Measurements from ENCODE around the gene AMPH.

Gene AMPH

DNA sequence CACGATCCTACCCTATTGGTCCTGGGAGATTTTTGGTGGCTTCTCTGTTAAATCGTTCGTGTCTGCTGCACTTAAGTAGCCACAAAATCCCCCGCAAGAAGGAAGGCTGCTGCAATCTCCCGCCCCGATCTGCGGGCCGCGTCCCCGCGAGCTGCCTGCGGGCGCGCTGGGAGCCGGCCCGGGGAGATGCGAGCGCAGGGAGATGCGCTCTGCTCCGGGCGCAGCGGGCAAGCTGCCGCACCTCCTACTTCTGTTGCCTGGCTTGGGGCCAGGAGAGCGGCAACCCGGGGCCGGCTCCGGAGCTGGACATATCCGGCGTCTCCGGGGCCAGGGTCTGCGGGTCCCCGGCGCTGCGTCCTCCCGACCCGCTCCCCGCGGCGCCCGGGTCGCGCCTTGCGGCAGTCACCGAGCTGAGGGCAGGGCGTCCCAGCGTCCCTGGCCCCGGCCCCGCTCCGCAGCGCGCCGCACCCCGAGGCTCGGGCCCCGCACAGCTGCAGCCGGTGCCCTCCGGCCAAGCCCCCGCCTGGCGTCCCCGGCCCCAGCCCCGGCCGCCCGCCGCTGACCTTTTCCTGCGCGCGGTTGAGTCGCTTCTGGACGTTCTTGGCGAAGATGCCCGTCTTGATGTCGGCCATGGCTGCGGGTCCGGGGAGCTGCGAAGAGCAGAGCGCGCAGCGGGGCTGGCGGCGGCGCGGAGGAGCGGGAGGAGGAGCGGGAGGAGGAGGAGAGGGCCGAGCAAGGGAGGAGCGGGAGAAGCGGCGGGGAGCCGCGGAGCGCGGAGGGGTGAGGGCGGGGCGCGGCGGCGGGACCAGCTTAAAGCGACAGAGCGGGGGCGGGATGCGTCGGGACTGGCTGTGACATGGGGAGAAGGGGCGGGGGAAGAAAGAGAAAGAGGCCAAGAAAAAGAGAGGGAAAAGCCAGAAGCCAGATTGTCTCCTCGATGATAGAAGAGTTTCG, at the start of gene AMPH:
Gene AMPH (minus strand): TSS at position 654 of the 954 bp plus-strand sequence. CDS start 22 bp downstream, at position 632.
- DNase-seq (ENCODE audit: low spot score), result peak; percentile 80

DNA sequence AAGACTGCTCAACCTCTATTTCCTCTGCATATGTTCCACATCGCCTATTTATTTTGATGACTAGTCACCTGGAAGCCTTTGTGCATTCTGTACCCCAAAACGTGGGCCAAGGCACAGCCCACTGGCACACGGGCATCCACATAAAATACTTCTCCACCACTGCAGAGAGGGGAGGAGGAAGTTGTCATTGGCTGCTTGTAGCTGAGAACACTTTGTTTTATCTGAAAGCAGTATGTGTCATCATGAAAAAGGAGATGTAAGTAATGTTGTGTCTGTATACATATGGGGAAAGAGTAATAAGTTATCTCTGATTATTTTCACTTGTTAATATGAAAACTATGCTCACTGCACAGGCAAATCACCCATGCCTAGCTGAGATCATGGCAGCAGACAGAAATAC, 48.2 kb upstream of the AMPH start:
- no peak for DNase-seq (ENCODE audit: low spot score)

DNA sequence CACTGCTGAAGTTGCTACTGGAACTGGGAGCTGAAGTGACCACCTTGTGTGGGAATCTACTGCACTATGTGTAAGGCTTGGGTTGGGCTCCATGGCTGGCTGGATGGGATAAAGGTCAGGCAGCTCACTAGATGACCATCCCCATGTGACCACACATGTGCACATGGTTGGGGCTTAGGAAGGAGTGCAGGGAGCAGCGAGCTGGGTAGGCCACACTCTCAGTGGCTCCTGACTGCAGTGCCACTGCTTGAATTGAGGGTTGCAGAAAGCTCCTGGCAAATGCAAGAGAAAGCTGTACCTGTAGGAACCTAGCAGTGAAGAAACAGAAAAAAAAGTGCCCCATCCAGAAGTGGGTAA, 47.5 kb upstream of the AMPH start:
- no peak for DNase-seq (ENCODE audit: low spot score)

DNA sequence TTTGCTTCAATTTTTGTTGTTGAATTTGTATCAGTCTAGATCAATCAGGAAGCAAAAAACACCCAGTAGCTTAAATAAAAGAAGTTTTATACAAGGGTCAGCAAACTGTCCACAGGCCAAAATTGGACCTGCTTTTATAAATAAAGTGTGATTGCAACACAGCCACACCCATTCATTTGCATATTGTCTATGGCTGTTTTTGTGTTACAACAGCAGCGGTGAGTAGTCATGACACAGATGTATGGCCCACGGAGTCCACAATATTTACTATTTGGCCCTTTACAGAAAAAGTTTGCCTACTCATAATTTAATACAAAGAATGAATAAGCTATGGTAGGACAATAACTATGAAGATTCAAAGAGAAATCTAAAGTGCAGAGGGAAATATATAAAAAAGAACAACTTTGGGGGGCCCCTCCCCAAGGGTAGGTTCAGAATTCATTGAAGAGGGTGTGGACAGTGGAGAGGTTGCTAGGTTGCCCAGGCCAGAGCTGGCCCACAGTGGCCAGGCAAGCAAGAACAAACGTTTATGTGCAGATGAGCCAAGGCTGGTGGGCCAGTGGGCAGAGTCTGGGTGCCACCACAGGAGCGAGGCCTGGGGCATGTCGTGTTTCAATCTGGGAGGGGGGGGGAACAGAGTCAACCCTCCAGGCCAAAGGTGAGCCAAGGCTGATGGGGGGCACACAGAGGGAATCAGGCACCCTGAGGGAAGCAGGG, 47.0 kb upstream of the AMPH start:
- no peak for DNase-seq (ENCODE audit: low spot score)

DNA sequence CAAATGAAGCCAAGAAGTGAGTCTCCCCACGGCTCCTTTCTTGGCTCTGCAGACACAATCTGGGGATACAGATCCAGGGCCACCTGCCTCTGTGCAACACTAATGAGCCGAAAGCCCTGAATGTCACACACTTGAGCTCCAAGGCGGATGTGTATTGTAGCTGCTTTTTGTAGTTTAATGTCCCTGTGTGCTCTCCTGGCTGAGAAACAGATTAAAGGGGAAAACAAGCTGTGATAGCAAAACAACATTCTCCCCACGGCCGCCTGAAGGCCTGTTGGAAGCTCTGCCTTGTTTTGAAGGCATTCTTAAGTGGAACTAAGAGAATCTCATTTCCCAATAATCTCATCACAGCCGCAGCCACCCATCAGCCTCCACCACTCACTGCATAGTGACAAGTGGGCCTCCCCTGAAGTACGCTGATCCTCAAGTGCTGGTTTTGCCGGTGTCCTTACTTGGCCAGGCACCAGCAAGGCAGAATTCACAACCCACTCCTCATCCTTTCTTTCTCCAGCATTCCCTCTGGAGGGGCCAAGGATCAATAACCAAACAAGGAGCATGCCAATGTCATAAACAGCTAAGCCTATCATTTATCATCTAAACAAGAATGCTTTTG, 44.4 kb upstream of the AMPH start:
- peak; percentile 44 for DNase-seq (ENCODE audit: low spot score)

DNA sequence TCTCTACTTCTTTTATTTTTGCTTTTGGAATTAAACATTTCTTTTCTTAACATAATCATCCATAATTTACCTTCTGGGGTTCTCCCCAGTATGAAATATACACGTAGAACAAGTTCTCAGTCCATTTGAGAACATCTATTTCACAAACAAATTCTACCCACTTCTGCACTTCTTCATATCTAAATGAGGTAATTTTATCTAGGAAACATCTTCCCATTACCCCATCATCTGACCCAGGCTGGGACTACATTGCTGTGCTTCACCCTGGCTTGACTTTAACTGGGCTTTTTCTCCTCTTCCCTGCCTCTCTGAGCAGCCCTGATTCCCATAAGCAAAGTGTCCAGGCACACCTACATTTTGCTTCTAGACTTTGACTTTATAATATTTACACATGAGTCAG, 43.3 kb upstream of the AMPH start:
- no peak for DNase-seq (ENCODE audit: low spot score)

DNA sequence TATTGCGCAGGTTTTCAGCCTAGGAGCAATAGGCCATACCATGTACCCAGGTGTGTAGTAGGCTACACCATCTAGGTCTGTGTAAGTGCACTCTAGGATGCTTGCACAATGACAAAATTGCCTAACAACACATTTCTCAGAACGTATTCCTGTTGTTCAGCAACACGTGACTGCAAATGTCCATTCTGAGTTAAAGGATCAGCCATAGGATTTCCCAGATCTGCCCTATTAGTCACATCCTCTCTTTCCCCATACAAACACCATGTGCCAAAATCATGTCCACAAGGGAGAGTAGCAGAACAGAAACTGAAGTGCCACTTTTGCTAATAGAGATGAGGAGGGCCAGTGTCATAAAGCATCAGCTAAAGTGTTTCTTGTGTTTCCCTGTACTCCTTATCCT, 42.6 kb upstream of the AMPH start:
- DNase-seq (ENCODE audit: low spot score), result no peak

DNA sequence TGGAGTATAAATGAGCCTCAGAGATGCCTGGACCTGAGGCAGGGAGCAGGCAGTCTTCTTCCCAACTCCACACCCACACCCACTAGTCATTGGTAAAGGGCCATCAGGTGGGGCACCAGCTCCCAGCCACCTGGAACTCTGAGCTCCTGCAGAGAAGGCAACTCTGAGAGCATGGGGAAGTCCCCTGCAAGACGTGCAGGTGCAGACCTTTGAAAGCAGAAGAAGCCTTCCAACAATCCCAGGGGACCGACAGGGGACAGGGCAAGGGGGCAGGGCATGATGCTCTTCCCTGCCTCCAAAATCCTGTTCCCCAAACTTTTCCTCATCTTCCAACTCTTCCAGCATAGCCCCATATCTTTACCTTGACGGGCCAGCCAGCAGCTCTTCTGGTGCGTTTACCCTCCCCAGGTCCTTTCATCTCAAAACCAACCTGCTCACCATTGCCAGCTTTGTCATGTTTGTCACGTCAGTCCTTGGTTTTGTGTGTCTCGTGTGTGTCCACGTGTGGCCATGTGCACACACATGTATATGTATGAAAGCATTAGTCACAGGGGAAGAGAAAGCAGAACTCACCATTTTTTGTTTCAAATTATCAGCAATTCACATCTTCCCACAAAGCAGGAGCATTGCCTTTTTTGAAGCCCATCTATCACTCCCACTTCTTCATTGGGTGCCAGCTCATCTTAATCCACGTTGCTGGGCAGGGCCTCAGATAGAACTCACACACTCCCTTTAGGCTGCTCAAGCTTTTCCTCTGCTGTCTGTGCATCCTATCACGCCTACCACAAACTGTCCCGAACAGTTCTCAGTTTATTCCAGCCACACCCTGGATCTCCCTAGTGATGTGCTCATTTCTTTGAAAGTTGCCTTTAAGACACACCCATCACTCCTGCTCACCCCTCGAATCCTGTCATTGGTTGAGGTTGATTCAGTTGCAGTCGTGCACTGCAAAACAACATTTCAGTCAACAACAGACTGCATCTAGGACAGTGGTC, 41.0 kb upstream of the AMPH start:
- DNase-seq (ENCODE audit: low spot score), result no peak

DNA sequence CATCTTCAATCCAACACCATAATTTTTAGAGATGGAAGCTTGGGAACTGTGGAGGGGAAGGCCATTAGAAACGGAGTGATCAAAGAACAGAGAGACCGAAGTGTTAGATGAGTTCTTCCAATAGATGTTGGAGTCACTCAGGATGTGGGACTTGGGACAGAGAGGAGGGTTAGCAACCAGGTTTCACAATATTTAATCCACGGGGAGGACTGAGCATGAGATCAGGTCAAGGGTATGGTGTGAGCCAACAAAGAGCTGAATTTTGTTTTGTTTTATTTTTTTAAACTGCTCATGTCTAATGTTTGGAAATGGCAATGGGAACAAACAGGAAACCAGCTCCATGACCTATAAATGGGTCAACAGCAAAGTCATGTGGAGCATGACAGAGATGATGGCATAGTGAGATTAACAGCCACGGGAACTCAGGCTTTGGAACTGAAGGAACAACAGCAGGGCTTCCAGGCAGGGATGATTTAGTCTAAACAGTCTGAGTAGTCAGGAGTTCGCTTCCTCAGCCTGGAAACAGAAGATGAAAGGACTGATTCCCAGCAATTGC, 38.9 kb upstream of the AMPH start:
- no peak for DNase-seq (ENCODE audit: low spot score)

DNA sequence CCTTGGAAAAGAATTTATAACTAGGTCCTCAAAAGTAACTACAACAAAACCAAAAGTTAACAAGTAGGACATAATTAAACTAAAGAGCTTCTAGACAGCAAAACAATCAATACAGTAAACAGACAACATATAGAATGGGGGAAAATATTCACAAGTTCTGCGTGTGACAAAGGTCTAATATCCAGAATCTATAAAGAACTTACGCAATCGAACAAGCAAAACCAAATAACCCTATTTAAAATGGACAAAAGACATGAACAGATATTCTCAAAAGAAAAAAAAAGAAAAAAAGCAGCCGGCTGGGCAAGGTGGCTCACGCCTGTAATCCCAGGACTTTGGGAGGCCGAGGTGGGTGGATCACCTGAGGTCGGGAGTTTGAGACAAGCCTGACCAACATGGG, 33.8 kb upstream of the AMPH start:
- no peak for DNase-seq (ENCODE audit: low spot score)

DNA sequence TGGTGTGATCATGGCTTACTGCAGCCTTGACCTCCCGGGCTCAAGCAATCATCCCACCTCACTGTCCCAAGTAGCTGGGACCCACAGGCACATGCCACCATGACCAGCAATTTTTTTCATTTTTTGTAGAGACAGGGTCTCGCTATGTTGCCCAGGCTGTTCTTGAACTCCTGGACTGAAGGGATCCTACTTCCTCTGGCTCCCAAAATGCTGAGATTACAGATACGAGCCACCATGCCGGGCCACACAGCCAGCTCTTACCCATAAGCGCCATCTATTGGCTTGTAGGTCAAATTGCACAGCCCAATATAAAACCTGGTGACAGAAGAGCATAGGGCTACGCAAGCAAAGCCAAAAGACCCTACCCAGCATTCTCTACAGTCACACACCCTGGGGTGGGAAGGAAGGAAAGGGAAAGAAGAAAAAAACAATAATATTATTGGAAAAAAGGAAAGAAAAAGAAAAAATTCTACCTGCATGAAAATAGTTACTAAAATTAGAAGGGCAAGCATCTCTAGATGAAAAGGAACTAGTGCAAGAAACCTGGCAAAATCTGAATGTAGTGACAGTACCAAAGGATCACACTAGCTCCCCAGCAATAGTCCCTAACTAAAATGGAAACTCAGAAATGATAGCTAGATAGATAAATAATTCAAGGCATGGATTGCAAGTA, 29.4 kb upstream of the AMPH start:
- peak; percentile 39 for DNase-seq (ENCODE audit: low spot score)

DNA sequence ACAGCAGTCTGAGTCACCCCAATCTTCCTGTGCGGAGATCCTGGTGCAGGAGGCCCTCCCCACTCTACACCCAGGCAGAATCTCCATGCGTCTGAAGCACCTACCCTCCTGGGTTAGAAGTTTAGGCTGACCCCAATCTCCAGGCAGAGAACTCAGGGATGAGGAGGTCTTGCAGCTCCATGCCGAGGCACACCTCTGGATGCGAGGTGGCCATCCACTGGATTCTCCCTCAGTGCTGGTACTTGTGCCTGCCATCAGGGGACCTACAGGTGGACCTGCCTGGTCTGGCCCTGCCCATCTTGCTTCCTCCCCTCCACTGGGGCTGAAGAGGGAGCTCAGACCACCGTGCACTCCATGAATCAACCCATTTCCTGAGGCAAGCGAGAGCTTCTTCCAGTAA, 28.8 kb upstream of the AMPH start:
- DNase-seq (ENCODE audit: low spot score), result no peak

DNA sequence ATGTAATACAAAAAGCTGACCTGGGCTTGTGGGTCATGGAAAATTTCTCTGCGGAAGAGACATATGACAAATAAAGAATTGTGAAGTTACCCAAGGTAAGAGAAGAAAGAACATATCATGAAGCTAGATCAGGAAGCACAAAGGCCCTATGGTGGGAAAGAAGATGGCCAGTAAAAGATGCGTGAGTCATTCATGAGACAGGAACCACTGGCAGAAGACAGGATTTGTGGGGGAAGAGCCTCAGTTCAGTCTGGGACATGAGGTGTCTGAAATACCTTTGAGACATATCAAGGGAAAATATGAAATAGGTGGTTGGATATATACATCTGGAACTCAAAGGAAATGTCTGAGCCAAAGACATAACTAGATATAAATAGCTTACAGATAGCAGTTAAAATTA, 27.7 kb upstream of the AMPH start:
- DNase-seq (ENCODE audit: low spot score), result no peak

DNA sequence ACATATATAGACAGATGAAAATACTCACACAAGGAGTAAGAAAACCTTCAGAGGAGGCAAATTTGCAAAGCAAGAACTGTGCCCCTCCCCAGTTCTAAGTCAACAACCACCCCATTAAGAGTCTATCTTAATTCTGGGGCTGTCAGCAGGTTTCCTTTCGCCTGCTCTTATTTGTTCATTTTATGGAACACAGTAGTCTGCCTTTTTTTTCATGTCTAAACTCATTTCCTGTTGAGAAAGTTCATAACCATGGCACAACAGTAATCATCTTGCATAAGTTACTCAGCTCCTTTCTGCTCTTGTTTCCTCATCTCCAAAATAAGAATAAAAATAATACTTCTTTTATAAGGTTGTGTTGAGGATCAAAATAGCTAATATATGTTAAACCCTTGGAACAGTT, 25.8 kb upstream of the AMPH start:
- no peak for DNase-seq (ENCODE audit: low spot score)

DNA sequence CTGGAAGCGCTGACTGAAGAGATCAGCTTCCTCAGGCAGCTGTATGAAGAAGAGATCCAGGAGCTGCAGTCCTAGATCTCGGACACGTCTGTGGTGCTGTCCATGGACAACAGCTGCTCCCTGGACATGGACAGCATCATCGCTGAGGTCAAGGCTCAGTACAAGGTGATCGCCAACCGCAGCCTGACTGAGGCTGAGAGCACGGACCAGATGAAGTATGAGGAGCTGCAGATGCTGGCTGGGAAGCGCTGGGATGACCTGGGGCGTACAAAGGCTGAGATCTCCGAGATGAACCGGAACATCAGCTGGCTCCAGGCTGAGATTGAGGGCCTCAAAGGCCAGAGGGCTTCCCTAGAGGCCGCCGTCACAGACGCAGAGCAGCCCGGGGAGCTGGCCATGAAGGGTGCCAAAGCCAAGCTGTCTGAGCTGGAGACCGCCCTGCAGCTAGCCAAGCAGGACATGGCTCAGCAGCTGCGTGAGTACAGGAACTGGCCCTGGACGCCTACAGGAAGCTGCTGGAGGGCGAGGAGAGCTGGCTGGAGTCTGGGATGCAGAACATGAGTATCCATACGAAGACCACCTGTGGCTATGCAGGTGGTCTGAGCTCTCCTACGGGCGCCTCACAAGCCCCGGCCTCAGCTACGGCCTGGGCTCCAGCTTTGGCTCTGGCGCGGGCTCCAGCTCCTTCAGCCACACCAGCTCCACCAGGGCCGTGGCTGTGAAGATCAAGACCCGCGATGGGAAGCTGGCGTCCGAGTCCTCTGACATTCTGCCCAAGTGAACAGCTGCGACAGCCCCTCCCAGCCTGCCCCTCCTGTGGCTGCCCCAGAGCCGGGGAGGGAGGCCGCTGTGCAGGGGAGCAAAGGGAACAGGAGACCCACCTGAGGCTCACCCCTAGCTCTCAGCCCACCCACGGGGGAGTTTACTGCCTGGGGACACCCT, 24.9 kb upstream of the AMPH start:
- no peak for DNase-seq (ENCODE audit: low spot score)

DNA sequence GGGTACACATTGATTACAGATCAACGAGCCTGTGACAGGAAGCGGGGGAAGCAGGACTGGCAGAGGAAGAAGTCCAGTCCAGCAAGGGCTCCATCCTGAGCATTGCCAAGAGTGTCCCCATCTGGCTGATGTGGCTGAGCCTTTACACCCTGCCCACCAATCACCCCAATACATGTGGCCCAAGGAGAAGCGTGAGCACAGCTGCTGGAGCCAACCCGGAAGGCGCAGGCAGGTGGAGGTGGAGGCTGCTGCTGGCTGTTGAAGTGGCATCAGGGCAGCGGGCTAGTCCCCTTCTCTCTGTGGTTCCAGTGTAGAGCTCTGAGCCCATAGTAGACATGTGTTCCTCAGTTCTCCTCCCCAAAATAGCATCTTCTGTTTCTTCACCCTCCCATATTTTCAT, 6.8 kb upstream of the AMPH start:
- DNase-seq (ENCODE audit: low spot score), result no peak

DNA sequence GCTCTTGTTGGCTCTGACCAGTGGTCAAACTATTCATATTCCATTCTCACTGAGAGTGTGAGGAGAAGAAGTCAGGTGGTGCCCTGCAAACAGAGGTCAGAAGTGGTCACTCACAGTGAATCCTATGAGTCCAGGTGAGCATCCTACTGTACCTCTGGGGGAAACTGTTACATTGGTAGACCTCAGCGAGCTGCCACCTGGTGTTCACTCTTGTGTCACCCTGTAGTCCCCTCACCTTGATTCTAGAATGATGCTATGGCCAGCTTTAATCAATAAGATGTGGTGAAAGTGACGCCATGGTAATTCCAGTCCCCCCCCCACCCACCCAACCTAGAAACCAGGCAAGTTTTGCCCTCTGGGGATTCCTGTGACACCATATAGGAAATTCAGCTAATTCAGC, 1.2 kb upstream of the AMPH start:
- DNase-seq (ENCODE audit: low spot score), result no peak

DNA sequence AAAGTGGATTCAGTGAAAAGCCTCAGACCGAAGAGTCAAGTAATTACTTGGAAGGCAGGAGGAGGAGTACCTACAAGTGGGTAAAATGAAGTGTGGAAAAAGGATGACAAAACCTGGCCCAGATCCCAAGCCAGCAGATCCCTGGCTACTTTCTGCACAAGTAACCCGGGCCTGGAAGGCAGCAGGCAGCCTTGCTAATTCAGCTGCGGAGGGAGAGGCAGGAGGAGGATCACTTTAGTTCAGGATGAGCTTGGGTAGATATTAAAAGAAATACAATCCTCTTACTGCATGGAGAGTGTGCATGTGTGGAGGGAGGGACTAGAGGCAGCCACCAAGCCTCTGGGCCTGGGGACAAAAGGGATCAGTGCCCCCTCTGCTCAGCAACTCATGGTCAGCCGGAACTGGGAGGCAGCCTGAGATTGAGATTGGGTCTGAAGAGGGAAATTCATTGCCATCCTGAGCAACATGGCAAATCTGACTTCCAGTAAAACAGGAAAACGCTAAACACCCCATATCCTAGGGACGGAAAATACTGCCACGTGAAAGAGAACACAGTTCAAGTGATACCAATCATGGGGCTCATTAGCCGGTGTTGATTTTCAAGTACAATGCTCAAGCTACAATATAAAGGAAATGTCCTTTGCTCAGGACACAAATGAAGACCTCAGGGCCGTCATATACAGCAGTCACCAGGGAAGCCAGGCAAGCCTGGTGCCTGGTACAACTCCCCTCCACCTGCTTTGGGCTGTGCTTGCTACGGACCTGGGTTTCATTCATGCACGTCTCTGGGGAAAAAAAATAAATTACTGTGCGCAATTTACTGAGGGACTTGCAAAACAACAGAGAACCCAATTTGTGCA, 1.3 kb downstream of the AMPH start:
- peak; percentile 76 for DNase-seq (ENCODE audit: low spot score)
